Gastrocnemius medialis (tissue), 4 donors: Measurements from ENCODE around the gene RDH16. TPM values are rescaled to one million over a fixed set of nuclear protein-coding genes. Genes with fewer than 3 reads are reported as not detected.

ENCODE experiments used
- ATAC-seq, 2 donors: fragments of 150-250 bp; one replicate each; pipeline ENCODE4 v1.9.1; 2016
- DNase-seq, 2 donors: peaks; one replicate each; pipeline ENCODE4 v3.0.0-alpha.2; 2019
- H3K27ac ChIP-seq, 4 donors: fragments of 200-600 bp; sonication (generic); 1 replicate in 1 of 4; 2 replicates in 3 of 4; pipeline ENCODE4 v1.5.1; 2016 to 2018; ENCODE audit warnings: mild to moderate bottlenecking in 2 of 4, moderate library complexity in 1 of 4
- H3K27me3 ChIP-seq, 3 donors: fragments of 200-600 bp; sonication (generic) in 2 of 3; 1 replicate in 1 of 3; 2 replicates in 2 of 3; pipeline versions ENCODE4 v1.5.1 to v1.6.0; 2016 to 2019; ENCODE audit warnings: mild to moderate bottlenecking in 1 of 3, moderate library complexity in 1 of 3
- H3K36me3 ChIP-seq, 2 donors: fragments of 200-600 bp; sonication (generic) in 1 of 2; one replicate each; pipeline ENCODE4 v1.5.1; 2017 to 2018
- H3K4me1 ChIP-seq, 2 donors: fragments of 200-600 bp; sonication (generic) in 1 of 2; one replicate each; pipeline ENCODE4 v1.5.1; 2016 to 2017; ENCODE audit warnings: mild to moderate bottlenecking in 2 of 2
- H3K4me3 ChIP-seq, 4 donors: fragments of 200-600 bp; sonication (generic) in 3 of 4; 1 replicate in 1 of 4; 2 replicates in 3 of 4; pipeline ENCODE4 v1.5.1; 2016 to 2019; ENCODE audit warnings: mild to moderate bottlenecking in 2 of 4
- H3K9me3 ChIP-seq, 3 donors: fragments of 200-600 bp; sonication (generic) in 2 of 3; 1 replicate in 1 of 3; 2 replicates in 2 of 3; pipeline ENCODE4 v1.5.1; 2016 to 2019
- CTCF ChIP-seq, 5 experiments: fragments of 450-650 bp in 3 of 5; fragments of 200-600 bp in 2 of 5; sonication (generic) in 2 of 5; IDR thresholded peaks in 4 of 5; conservative IDR thresholded peaks in 1 of 5; 1 replicate in 4 of 5; 2 replicates in 1 of 5; pipeline ENCODE4 v1.5.1; 2016 to 2019; ENCODE audit warnings: antibody characterized with exemption in 5 of 5, mild to moderate bottlenecking in 3 of 5, moderate library complexity in 3 of 5
- POLR2A ChIP-seq, 2 donors: fragments of 450-650 bp; IDR thresholded peaks; one replicate each; pipeline ENCODE4 v1.6.1; 2017; ENCODE audit warnings: antibody characterized with exemption in 2 of 2, mild to moderate bottlenecking in 2 of 2, moderate library complexity in 2 of 2
- in situ Hi-C, 4 donors: fragments of 200-750 bp; cut with MboI; loops; one replicate each; pipeline versions ENCODE4 v1.15.0 to v1.8.0; 2017; ENCODE audit warnings: low sequenced_read_pairs in 4 of 4
- intact Hi-C: fragments of 100-400 bp; cut with DNase I; formaldehyde crosslinking; loops from one replicate; pipeline ENCODE4 v1.15.1; 2023; ENCODE audit warnings: low total_unique reads
- total RNA-seq, 4 donors: library from RNA; depleted of rRNA; stranded (reverse); fragments of >200 nt; gene quantifications; one replicate each; pipeline versions ENCODE4 v1.1.0 to v1.2.3, GENCODE V29; 2016

Gene RDH16
- total RNA-seq, 4 donors from 2014 or later, result 0.56 to 1.1 (median 0.67) TPM

GRCh38 chr12:56994231-56994746 is 36.9 kb upstream of the RDH16 start:
- no peak overlapping the region for H3K27ac ChIP-seq
- intact Hi-C loops (no loop called here), in situ Hi-C loops (no loop called here)
- no peaks in the 10 kb centered on the region for H3K9me3 ChIP-seq
- DNase-seq, result no peak
- no peak overlapping the region for H3K4me3 ChIP-seq
- H3K36me3 ChIP-seq, result peaks cover 0 to 20% of the 10 kb centered on the region in 2 donors
- no peaks in the 10 kb centered on the region for H3K27me3 ChIP-seq
- no peak for ATAC-seq
- H3K4me1 ChIP-seq, result peaks cover 0 to 3% of the 10 kb centered on the region in 2 donors
- no peak for TF ChIP-seq CTCF (IDR thresholded peaks at IDR 0.05 in 4 of 5, conservative IDR thresholded peaks at IDR 0.05 in 1 of 5)
- TF ChIP-seq POLR2A (IDR thresholded peaks at IDR 0.05), result no peak

- no peak for ATAC-seq
- H3K9me3 ChIP-seq, result no peaks in the 10 kb centered on the region
- TF ChIP-seq POLR2A (IDR thresholded peaks at IDR 0.05), result no peak
- no peak for TF ChIP-seq CTCF (IDR thresholded peaks at IDR 0.05 in 4 of 5, conservative IDR thresholded peaks at IDR 0.05 in 1 of 5)
- in situ Hi-C loops, result no loop called here
- H3K27ac ChIP-seq, result no peak overlapping the region
- H3K4me3 ChIP-seq, result no peak overlapping the region
- no peak for DNase-seq
- intact Hi-C loops, result no loop called here
- no peaks in the 10 kb centered on the region for H3K27me3 ChIP-seq
- peaks cover 0 to 3% of the 10 kb centered on the region in 2 donors for H3K4me1 ChIP-seq
- peaks cover 0 to 14% of the 10 kb centered on the region in 2 donors for H3K36me3 ChIP-seq
Measured at GRCh38 chr12:56993346-56993745, 35.9 kb upstream of the RDH16 start.

GRCh38 chr12:56991319-56992246 is 34.2 kb upstream of the RDH16 start:
- Histone ChIP-seq H3K9me3 (no peaks in the 10 kb centered on the region), H3K4me1 (peaks cover 0 to 6% of the 10 kb centered on the region in 2 donors), H3K4me3 (no peak overlapping the region), H3K27me3 (no peaks in the 10 kb centered on the region), H3K36me3 (peaks cover 0 to 14% of the 10 kb centered on the region in 2 donors), H3K27ac (peak overlapping the region in 3 of 4 donors; percentile 21 to 27 (median 26))
- ATAC-seq, result peak in 1 of 2 donors; percentile 32
- intact Hi-C loops (no loop called here), in situ Hi-C loops (no loop called here)
- TF ChIP-seq CTCF (IDR thresholded peaks at IDR 0.05 in 4 of 5, conservative IDR thresholded peaks at IDR 0.05 in 1 of 5), result no peak
- TF ChIP-seq POLR2A (IDR thresholded peaks at IDR 0.05), result no peak
- peak; percentile 27 to 42 for DNase-seq

- H3K4me3 ChIP-seq, result no peak overlapping the region
- in situ Hi-C loops, result no loop called here
- peaks cover 0 to 6% of the 10 kb centered on the region in 2 donors for H3K4me1 ChIP-seq
- H3K27ac ChIP-seq, result peak overlapping the region in 3 of 4 donors; percentile 9 to 26 (median 21)
- peaks cover 0 to 8% of the 10 kb centered on the region in 2 donors for H3K36me3 ChIP-seq
- TF ChIP-seq CTCF (IDR thresholded peaks at IDR 0.05 in 4 of 5, conservative IDR thresholded peaks at IDR 0.05 in 1 of 5), result no peak
- no peak for TF ChIP-seq POLR2A (IDR thresholded peaks at IDR 0.05)
- no peaks in the 10 kb centered on the region for H3K9me3 ChIP-seq
- intact Hi-C loops, result no loop called here
- no peak for ATAC-seq
- DNase-seq, result no peak
- no peaks in the 10 kb centered on the region for H3K27me3 ChIP-seq
Measured at GRCh38 chr12:56990648-56991318, 33.4 kb upstream of the RDH16 start.
